Measurements from ENCODE around the gene CCNJL. TPM values are rescaled to one million over a fixed set of nuclear protein-coding genes. Genes with fewer than 3 reads are reported as not detected.
"Not testable (repeated sequence)": the region's sequence is repeated elsewhere in the genome, so short reads cannot be mapped to it uniquely, and the experiment has no call there.

Gene CCNJL
- 6.1 and 7.0 TPM in 2 replicates for total RNA-seq (2014; rRNA removed; shearing (Covaris generic))

DNA sequence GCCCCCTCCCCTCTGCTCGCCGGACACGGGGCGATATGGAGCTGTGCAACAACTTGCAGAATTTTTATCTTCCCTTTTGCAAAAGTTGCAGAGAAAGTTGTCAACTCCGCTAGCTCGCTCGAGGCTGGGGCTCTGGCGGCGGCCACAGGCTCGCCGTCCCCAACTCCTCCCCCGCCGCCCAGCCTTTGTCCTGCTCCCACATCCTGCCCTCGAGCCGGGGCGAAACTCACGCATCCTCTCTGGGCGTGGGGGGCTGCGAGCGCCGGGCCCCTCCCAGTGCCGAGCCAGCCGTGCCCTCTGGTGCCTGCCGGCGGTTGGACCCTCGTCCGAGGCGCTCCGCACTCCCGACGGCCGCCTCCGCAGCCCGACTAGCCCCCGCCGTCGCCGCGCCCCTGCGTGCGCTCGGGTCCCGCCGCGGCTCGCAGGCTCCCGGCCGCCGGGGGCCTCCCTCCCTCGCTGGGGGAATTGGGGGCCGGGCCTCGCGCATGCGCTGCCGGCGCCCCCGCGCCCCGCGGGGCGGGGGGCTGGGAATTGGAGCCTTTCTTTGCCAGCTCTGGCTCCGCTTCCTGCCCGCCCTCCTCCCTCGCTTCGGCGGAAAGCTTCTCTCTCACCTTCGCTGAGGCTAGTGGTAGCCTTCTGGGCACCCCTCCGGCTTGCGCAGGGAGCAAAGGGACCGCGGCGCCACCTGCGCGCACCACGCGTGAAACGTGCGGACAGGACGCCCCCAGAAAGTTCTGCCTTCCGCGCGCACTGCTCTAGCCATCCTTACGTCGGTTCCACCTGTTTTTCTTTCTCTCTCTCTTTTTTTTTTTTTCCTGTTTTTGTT, at the start of gene CCNJL:
CCNJL (minus strand) TSS at position 431 of the 826 bp plus-strand sequence. CDS start 641 bp downstream, outside the sequence.
- DNase-seq (ENCODE audit: low read depth), result peak; percentile 86

GRCh38 chr5:160361624-160362228, 49.4 kb upstream of the CCNJL start:
- DNase-seq (ENCODE audit: low read depth), result no peak

GRCh38 chr5:160360310-160360709, 47.9 kb upstream of the CCNJL start:
- DNase-seq (ENCODE audit: low read depth), result no peak

- peak; percentile 21 for DNase-seq (ENCODE audit: low read depth)
Measured at GRCh38 chr5:160359816-160360215, 47.5 kb upstream of the CCNJL start.

GRCh38 chr5:160359242-160359641, 46.9 kb upstream of the CCNJL start:
- DNase-seq (ENCODE audit: low read depth), result no peak

DNA sequence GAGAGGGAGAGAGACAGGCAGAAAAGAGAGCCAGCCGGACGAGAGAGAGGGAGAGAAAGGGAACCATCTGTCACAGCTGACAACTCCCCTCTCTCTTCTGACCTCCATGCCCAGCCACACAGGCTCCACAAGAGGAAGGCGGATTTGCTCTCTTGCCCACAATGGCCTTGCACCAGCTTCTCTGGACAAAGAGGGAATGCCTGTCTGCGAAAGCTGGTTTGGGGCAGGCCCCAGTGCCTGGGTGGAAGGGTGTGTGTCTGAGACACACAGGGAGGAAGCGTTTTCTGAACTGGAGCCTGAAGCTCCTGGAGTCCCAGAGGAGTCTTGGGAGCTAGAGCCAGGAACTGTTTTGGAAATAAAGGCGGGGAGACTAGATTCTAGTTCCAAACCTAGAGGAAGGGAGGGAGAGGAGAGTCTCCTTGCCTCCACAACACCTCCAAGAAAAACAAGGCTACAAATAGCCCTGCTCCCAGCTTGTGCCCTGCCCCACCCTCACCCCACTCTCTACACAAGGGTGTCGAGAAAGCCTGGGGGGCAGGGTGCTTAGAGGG, 45.6 kb upstream of the CCNJL start:
- DNase-seq (ENCODE audit: low read depth), result no peak

GRCh38 chr5:160357394-160357793, 45.0 kb upstream of the CCNJL start:
- no peak for DNase-seq (ENCODE audit: low read depth)

DNA sequence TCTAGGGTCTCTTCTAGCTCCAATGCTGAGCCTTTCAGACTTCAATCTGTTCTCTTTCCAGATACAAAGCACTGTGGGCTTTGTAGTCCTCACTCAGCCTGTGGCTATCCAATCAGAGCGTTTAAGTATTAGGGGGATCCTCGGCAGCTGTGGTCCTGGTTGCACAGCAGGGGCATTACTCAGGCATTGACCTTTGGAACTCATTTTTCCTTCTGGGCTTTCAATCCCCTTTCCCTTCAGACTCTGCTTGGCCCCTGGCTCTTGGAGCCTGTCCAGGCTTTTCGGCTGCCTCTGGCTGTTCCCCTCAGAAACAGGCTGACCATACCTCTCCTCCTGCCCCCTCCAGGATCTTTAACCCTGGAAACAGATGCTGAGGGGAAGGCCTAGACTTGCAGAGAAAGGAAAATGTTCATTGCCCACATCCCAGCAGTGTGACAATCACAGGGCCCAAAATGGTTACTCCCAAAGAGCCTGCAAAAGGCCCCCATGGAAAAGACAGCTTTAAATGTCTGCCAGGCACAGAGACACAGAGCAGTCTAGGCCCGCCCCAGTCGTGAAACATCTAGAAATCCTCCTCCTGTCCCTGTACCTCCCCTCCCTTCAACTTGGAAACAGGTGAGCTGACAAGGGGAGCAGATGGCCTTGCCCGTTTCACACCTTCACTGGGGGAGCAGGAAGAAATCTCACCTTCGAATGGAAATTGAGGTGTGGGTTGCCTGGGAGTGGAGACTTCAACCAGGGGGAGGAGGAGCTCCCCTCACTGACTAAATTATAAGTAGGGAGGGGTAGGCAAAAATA, 44.4 kb upstream of the CCNJL start:
- DNase-seq (ENCODE audit: low read depth), result no peak

- DNase-seq (ENCODE audit: low read depth), result no peak
Measured at GRCh38 chr5:160354666-160355065, 42.3 kb upstream of the CCNJL start.

GRCh38 chr5:160353379-160353778, 41.0 kb upstream of the CCNJL start:
- DNase-seq (ENCODE audit: low read depth), result no peak

GRCh38 chr5:160352308-160352707, 39.9 kb upstream of the CCNJL start:
- DNase-seq (ENCODE audit: low read depth), result no peak

DNA sequence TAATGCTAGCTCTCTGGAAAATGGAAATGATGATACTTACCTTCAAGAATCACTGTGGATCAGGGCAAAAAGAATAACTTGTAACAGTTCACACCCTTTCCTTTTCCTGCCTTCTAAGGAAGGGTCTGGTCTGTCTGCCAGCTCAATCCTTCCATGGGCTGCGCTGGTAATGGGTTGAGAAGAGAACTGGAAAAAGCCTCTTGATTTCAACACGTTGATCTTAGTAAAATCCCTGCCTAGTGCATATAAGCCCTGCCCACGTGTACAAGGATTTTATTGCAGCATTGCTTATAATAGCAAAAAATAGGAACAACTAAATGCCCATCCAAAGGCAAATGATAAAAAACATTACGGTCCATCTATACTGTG, 37.6 kb upstream of the CCNJL start:
- no peak for DNase-seq (ENCODE audit: low read depth)

- DNase-seq (ENCODE audit: low read depth), result no peak
Measured at GRCh38 chr5:160349249-160349934, 37.0 kb upstream of the CCNJL start.

- no peak for DNase-seq (ENCODE audit: low read depth)
Measured at GRCh38 chr5:160348080-160348479, 35.7 kb upstream of the CCNJL start.

DNA sequence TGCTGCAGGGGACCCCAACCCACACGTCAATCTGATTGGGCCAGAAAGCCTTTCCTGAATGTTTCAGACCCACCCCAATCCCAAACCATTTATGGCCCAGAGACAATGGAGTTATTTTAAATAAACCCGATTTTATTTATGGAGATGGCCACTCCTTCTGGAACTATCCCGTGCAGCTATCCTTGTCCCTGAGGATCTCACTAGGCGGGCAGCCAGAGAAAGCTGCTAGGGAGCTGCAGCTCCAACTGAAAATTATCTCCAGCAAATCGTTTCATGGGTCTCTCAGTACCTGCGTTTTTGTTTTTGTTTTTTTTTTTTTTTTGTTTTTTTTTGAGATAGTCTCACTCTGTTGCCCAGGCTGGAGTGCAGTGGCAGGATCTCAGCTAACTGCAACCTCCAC, 35.1 kb upstream of the CCNJL start:
- DNase-seq (ENCODE audit: low read depth), result no peak

DNA sequence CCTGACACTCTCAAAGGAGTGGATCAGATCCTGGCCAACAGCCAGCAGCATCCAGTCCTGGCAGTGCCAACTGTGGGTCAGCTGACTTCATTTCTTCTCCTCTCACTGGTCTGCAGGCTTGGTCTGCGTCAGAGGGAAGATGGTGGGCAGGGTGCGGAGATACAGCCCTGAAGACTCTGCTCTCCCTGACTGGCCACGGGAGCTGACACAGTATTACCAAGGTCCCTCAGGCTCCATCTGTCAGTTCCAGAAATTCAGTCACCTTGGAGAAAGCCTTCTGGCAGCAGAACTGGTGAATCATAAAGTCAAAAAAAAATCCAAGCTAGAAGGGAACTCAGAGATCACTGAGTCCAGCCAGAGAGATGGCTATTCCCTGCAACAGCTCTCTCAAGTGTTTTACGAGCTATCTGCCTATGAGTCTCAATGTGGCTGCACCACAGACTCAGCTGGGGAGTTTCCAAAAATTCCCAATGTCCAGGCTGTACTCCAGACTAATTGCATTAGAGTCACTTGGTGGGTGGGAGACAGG, 30.1 kb upstream of the CCNJL start:
- DNase-seq (ENCODE audit: low read depth), result peak; percentile 50

- no peak for DNase-seq (ENCODE audit: low read depth)
Measured at GRCh38 chr5:160341309-160341870, 29.0 kb upstream of the CCNJL start.

- not testable (repeated sequence) for DNase-seq (ENCODE audit: low read depth)
Measured at GRCh38 chr5:160340513-160340912, 28.1 kb upstream of the CCNJL start.

GRCh38 chr5:160339406-160340130, 27.2 kb upstream of the CCNJL start:
- peak; percentile 12 for DNase-seq (ENCODE audit: low read depth)

DNA sequence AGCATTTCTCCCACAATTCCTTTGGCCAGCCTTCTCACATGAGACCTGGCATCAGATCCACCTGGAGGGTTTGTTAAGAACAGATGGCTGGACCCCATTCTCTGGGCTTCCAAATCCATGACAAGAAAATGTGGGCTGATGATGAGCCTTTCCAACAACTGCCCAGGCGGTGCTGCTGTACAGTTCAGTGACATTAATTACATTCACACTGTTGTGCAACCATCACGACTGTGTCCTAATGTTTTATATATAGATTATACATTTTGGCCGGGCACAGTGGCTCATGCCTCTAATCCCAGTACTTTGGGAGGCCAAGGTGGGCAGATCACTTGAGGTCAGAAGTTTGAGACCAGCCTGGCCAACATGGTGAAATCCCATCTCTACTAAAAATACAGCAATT, 22.4 kb upstream of the CCNJL start:
- DNase-seq (ENCODE audit: low read depth), result not testable (repeated sequence)
